Forelimb muscle (tissue), 1 donor: Measurements from ENCODE around the gene PKP1. TPM values are rescaled to one million over a fixed set of nuclear protein-coding genes. Genes with fewer than 3 reads are reported as not detected.

ENCODE experiments used
- DNase-seq: peaks from one replicate; pipeline ENCODE4 v3.0.0-alpha.2; 2013; ENCODE audit warnings: low read depth
- polyA plus RNA-seq: library from polyadenylated mRNA; unstranded; fragments of 120-200 nt; gene quantifications from one replicate; pipeline ENCODE4 v1.2.1, GENCODE V29; 2013; ENCODE audit not compliant: insufficient read length

Gene PKP1
- polyA plus RNA-seq, 1 donor, result 4.6 TPM

DNA sequence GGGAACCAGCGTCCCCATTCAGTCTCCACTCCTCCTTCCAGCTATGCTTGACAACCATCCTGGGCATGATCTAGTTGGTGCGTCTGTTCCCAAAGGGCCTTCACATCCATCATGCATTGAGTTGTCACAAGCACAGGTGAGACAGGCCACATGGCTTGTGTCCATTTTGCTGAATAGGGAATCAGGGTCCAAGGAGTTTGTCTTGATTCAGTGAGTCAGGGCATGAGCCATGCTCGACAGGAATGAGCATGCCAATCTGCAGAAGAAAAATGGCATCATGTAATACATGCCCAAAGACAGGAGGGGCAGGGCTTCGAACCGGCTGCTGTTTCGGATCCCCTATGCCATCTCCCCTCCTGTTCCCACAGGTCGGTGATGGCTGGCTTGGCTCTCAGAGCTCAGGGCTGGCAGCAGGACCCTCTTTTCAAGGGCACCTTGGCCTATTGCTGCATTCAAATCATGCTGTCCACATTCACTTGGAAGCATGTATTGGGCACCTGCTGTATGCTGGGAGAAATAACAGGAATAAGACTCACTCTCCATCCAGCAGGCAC, 44.5 kb downstream of the PKP1 start:
- DNase-seq, result no peak

DNA sequence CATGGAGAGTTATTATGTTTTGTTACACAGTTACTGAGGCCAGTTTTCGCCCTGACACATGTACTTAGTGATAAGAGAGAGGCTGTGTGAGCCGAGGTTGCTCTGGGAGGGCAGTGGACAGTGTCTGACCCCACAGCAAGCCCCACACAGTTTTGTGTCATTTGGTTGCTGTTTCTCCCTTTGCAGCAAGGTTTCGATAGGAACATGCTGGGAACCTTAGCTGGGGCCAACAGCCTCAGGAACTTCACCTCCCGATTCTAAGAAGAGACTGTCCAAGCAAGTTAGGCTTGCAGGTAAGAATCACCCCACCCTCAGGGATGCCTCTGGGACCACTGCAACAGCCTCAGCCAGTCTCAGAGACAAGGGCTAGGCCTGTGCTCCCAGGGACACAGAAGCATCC, 45.3 kb downstream of the PKP1 start:
- DNase-seq, result no peak

DNA sequence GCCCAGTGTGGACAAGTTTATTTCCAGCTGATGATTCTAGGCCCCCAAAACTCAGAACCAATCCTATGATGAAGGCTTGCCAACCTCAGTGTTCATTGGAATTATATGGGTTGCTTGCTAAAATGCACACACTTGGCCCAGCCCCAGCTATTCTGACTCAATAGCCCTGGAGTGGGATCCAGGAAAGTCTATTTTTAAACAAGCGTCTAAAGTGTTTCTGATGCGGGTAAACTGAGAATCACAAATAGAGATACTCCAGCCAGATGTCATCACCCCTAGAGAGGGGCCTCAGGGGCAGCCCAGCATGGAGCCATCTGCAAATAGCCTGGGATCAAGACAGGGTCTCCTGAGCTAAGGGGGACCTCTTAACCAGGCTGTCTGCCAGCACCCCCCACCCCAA, 46.0 kb downstream of the PKP1 start:
- DNase-seq, result no peak

DNA sequence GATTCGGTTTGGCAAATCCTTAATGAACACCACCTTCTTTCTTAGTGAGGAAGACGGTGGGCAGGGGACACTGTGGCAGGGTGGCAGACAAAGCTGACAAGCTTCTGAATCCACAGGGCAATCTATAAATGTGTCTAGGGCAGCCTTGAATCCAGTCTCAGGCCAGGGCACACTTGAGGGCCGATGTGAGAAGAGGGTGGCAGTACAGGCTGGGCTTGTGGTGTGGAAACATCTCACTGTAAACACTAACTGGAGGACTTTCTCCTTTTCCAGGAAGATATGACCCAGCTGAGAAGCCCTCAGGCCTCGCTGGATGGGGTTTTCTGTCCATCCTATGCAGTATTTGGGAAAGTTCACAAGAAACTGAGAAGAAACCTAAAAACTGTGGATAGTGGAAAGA, 46.5 kb downstream of the PKP1 start:
- DNase-seq, result no peak

DNA sequence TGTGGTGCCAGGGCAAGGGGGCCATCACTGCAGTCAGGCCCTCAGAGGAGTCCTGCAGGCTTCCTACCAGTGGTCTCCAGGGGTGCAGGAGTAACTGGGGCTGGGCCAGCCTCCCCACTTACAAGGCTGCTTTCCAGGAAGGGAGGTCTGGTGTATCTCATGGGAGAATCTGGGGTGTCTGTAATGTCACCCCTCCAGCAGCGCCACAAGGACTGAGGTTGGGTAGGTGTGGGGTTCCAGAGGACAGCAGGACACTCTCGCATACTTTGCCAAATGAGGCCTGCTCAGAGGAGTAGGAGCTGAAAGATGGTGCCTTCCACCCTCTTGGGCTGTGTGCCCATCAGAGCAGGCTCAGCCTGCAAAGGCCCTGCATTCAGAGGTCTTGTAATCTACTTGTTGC, 47.2 kb downstream of the PKP1 start:
- no peak for DNase-seq

DNA sequence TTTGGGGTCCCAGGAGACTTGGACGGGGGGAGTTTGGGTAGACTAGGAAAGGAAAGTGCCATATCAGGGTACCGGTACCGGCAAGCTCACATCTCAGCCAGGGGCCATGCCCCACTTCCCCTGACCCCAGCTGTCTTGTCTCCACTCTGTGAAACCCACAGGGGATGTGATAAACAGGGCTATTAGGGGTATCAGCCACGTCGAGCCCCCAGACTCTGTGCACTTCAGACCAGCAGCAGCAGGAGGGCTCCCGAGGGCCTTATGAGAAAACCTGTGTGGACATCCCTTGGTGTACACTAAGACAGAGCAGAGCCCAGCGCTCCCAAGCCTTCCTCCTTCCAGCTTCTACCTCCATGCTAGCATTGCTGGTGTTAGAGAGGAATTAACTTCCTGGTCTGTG, 47.9 kb downstream of the PKP1 start:
- DNase-seq, result no peak

DNA sequence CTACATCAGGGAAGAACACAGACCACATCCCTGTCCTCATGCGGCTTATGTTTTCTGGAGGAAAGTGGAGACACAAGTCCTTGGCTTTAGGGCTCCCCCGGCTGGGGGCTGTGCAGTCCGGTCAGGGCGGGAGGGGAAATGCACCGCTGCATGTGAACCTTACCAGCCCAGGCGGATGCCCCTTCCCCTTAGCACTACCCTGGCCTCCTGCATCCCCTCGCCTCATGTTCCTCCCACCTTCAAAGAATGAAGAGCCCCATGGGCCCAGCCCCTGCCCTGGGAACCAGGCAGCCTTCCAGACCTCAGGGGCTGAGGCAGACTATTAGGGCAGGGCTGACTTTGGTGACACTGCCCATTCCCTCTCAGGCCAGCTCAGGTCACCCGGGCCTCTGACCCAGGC, 48.7 kb downstream of the PKP1 start:
- no peak for DNase-seq

DNA sequence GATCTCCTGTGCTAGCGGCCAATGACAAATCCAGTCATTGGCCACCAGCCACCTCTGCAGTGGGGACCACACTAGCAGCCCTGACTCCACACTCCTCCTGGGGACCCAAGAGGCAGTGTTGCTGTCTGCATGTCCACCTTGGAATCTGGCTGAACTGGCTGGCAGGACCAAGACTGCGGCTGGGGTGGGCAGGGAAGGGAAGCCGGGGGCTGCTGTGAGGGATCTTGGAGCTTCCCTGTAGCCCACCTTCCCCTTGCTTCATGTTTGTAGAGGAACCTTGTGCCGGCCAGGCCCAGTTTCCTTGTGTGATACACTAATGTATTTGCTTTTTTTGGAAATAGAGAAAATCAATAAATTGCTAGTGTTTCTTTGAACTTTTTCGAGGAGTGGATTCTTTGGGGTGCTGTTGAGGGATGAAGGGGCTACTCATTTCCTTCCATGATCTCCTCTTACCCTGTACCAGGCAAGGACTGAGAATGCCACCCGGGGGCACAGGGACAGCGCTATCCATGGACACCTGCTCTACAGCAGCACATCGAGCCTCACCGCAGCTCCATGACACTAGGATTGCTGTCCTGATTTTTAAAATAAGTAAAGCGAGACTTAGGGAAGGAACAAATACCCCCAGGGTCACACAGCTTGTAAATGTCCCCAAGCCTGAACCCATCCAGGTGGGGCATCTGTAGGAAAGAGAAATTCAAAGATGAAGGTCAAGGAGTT, 49.5 kb downstream of the PKP1 start:
- no peak for DNase-seq

DNA sequence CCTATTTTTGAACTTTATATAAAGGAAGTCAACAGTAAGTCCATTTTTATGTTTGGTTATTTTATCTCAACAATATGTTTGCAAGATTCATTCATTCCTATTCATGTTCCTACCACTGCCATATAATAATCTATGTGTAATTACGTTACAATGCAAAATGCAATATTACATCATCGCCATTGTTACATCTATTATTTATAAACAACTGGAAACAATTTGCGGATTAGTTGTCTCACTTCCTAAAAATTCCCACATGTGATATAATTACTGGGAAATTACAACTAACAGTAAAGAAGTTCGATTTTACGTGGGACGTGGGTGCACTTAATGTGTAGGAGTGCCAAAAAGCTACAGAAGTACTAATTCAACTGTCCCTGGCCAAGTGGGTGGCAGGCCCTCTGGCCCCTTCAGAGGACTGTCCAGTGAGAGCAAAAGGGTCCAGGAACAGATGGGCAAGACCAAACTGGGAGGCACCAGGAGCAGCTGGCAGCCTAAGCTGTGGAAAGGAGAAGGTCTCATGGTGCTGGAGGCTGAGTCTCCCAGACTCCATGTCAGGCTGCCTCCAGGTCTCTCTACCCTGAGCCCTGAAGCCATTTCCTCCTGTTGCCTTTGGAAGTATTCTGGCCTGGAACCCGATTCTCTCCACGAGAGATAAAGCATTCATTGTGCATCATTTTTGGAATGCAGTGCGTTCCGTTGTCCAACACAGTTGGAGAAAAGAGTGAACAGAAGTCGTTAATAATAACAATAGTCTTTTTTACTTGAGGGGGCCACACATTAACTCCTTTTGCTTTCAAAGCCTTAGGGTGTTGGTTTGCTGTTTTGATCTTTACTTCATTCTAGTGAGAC, 51.2 kb downstream of the PKP1 start:
- DNase-seq, result no peak

DNA sequence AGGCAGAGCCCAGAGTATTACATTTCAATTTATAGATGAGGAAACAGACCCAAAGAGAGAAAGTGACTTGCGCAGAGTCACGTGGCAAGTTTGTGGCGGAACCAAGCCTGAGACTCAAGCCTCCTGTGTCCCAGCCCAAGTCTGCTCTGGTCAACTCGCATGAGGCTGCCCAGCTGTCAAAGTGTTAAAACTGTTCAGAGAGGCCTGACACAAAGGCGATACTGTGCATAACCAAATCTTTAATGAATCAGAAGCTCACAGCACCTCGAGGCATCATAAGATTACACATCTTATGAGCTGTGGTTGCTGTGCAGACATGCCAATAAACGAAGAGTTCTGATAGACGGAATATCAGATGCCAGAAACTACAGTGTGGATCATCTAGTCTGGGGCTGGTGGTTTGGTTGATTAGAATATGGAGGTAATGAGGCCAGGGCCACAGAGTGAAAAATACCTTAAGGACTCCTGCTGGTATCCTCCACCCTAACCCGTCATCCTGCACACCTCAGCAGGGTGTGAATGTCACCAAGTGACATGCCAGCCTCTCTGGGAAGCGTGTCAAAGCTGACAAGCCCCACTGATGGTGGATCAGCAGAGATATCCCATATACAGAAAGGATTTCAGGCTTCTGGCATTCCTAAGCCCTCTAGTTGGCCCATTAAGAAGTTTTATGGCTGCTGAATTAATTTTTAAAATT, 52.0 kb downstream of the PKP1 start:
- DNase-seq, result no peak

DNA sequence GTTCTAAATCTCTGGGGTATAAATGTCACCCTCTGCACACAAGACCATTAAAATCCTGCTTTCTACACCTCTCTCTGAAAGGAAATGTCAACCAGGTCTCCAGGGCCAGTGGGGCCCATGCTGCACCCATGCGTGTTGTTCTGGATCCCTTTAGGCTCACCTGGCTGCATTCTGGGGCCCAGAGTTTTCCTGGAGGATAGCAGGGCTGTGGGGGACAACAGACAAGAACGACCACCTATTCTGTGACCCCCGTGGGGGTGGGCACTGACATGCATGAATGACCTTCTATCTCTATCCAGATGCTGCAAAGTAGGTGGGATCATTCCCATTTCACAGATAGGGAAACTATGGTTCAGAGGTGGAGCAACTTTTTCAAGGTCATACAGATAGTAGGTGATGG, 52.6 kb downstream of the PKP1 start:
- DNase-seq, result no peak

DNA sequence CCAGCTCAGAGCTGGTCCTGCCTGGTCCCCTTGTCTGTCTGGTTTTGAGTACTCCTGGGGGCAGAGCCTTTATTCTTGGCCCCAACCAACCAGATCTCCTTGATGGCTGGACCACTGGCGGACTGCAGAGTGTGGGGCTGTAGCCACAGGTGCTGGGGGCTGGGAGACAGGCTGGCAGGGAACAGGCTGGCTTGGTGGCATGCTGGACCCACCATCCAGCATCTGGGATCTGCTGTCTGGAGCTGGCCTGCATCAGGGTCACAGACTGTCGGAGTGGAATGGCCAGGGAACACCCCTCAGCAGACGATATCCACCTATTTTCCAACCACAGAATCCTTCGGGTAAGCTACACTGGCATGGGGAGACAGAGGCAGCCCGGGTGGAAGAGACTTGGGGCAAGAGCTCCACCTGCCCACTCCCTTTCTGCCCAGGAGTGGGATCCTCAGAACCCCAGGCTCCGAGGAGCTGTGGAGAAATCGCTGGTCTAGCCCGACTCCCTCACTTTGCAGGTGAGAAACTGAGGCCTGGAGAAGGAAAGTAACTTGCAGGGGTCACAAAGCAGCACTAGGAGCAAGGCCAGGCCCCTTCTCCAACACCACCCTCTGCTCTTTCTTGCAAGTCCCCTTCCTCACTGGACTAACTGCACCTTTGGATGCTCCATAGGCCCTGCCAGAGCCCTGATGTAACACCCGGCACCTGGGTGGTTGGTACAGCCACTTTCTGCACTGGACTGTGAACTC, 53.6 kb downstream of the PKP1 start:
- DNase-seq, result no peak

DNA sequence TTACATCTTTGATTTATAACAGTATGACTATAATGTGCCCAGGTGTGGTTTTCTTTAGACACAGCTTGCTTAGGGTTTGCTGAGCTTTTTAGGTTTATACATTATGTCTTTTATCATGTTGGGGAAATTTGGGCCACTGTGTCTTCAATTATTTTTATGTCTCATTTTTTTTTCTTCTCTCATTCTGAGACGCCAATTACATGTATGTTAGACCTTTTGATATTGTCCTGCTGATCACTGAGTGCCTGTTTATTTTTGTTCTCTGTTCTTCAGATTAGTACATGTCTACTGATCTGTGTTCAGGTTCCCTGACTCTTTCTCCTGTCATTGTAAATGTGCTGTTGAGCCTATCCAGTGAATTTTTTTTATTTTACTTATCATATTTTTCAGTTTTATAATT, 58.1 kb downstream of the PKP1 start:
- no peak for DNase-seq

DNA sequence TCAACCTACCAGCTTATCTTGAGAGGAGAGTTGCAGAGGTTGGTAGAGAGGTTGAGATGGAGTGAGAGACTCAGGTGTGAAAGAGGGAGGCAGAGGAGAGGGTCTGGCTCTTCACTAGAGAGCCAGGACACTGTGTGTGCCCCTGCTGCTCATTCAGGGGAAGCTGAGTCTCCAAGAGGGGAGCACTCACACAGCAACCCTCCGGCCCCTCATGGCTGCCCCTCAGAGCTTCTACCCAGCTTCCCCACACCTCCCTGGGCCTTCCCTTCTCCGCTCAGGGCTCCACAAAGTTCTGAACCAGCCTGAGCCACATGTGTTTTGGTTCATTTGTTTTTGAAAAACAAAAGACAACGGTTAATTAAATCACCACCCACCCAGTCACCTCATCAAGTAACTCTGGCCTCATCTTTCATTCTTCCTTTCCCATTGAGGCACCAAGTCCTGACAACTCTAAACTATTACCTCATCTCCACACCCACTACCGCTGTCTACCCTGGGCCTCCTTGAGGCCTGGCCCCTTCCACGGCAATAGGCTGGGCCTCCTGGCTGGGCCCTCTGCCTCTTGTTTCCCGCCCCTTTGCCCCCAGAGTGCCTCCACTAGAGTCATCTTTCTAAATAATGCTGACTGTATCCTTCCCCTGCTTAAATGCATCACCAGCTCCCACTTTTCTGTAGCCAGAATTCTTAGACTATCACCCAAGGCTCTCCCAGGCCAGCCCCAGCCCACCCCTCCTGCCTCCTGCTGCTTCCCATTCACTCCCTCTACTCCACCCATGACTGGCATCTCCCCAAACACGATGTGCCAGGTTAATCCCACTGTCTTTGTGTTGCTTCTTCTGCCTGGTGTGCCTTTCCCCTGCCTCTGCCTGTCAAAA, 61.1 kb downstream of the PKP1 start:
- no peak for DNase-seq

DNA sequence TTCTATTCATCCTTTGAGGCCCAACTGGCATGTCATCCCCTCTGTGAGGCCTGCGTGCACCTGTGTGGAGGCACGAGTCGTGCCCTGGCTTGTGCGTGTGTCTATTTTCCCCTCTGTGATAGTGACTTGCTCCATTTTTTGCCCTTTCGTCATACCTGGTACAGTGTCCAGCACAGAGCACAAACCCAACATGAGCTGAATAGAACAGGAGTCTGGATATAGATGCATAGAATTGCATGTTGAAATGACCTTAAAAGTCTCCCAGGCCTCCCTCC, 61.7 kb downstream of the PKP1 start:
- DNase-seq, result no peak

DNA sequence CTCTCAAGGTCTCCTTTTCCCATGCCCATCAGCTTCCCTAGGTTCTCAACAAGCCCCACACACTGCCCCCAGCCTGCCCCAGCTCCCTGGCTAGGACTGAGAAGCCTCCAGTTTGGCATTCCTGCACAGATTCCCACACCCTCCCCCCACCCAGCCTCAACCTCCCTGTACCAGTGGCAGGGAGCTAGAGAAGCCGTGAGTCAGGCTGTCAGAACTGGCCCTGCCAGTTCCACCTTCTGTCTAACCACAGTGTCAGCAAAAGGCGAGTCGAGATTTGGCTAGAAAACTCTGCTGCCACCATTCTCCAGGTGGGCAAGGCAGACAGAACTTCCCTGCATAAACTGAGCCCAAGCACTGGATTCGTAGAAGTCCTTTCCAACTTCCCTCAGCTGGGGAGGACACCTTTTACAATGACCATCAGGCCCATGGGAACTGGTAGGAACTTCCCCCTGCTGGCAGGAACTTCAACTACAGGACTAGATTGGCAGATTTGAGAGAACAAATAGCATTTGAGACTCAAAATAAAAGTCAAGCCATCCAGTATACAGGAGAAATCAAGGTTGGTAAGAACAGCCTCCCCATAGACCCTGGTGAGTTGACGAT, 63.1 kb downstream of the PKP1 start:
- no peak for DNase-seq

DNA sequence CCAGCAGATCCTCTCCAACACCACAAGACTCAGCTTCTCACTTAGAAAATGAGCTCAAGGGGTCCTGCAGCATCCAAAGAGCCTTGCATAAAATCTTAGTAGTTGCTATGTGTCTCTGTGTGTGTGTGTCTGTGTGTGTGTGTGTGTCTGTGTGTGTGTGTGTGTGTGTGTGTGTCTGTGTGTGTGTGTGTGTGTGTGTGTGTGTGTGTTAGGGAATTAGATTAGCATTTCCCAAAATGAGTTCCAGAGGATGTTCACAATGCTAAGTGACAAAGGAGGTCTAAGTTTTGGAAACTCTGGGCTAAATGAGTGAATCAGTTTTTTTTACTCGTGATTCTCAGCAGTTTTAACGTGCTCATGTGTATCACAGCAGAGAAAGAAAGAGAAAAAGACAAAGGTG, 63.7 kb downstream of the PKP1 start:
- DNase-seq, result no peak

DNA sequence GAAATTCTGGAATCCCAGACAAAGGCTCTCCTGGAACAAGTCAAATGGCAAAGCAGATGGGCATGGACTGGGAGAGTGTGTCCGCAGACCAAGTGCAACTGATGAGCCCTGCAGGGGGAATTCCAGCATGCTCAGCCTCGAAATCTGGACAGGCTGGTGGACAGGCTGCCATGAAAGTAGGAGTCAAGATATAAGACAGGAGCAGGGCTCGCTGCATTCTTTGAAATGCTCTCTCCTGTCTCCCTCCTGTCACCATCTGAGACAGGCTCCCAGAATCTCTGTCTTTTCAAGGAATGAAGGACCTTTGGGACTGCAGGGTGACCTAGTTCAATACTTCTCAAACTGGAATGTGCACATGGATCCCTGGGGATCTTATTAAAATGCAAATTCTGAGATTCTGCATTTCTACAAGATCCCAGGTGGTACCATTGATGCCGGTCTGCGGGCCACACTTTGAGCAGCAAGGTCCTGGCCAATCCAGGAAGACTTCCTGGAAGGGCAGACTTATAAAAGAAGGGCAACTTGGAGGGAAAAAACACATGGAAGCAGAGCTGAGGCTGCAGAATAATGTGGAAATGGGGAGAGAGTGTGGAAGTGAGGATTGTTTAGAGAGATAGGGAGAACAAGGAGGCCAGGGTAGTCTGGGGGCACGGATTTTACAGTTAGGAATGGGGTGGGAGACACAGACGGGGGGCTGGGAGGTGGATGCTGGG, 64.3 kb downstream of the PKP1 start:
- DNase-seq, result no peak

DNA sequence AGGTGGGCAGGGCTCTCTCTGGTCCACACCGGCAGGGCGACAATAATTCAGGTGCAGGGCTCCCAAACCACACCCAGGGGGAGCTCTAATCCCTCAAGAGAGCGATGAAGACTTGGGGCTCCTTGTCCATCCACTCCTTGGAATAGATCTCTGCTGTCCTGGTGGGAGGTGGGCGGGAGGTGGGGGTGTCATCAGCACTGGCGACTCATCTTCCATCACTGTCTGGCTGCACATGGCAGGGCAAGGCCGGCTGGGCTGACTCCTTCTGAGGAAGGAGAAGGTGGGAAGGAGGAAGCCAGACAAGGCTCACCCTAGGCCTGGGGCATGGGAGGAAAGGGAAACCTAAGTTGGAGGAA, 64.9 kb downstream of the PKP1 start:
- DNase-seq, result no peak

DNA sequence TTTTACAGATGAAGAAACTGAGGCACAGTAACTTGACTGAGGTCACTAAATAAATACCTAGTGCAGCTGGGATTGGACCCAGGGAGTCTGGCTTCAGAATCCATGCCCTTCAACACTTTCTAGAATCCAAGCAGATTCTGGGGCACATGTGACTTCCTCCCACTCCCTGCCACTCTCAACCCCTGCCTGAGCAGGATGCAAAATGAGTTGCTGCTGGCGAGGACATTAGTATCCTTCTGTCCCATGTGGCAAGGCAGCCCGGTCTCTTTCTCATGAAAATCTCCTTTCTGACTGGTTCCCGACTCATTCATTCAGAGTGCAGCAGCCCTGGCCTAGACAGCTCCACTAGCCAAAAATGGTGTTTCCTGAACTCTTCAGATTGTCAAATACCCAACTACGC, 65.8 kb downstream of the PKP1 start:
- DNase-seq, result no peak
